Measurements from ENCODE around the gene UNCX. TPM values are rescaled to one million over a fixed set of nuclear protein-coding genes. Genes with fewer than 3 reads are reported as not detected.

Gene UNCX
- total RNA-seq, result not detected in 2 replicates

DNA sequence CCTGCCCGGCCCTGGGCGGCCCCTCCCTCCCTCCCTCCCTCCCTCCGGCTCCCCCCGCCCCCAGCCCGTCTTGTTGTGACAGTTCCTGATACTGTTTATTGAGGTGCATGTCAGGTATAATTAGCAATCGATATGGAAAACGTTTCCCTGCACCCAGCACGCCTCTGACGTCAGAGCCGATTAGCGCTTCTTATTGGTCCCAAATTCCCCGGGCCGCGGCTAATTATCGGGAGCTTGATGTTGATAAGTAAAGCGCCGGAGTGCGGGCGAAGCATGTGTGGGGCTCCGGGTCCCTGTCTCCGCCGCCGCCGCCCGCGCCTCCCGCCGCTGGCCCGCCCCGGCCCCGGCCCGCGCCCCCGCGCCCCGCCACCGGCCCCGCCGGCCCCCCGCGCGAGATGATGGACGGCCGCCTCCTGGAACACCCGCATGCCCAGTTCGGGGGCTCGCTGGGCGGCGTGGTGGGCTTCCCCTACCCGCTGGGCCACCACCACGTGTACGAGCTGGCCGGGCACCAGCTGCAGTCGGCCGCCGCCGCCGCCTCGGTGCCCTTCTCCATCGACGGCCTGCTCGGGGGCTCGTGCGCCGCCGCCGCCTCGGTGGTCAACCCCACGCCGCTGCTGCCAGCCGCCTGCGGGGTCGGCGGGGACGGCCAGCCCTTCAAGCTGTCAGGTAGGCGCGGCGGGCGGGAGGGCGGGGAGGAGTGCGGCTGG is at the start of gene UNCX:
Gene UNCX (plus strand): TSS at position 250 of the 710 bp plus-strand sequence. CDS start 146 bp downstream, at position 396.

Other genes with a start within 250 kb of the UNCX start
- not detected in 2 replicates for gene CYP2W1, start 249.7 kb upstream of the UNCX start, total RNA-seq
- gene GPR146, start 188.3 kb upstream of the UNCX start, total RNA-seq, result 0.68 and 0.79 TPM in 2 replicates
- 2.5 and 3.2 TPM in 2 replicates for gene GPER1, start 144.8 kb upstream of the UNCX start, total RNA-seq
- 13.2 and 13.3 TPM in 2 replicates for gene ZFAND2A, start 72.7 kb upstream of the UNCX start, total RNA-seq
- gene MICALL2, start 226.6 kb downstream of the UNCX start, total RNA-seq, result 21.3 and 37.3 TPM in 2 replicates